Breast epithelium (tissue), 4 donors: ENCODE data around the gene FBXO33. TPM values are rescaled to one million over a fixed set of nuclear protein-coding genes. Genes with fewer than 3 reads are reported as not detected.

Source experiments
- DNase-seq, 2 donors: peaks; one replicate each; pipeline ENCODE4 v3.0.0-alpha.2; 2019; ENCODE audit warnings: low spot score in 2 of 2
- H3K27ac ChIP-seq, 2 donors: fragments of 200-600 bp; sonication (generic) in 1 of 2; one replicate each; pipeline ENCODE4 v1.5.1; 2016 to 2019; ENCODE audit warnings: mild to moderate bottlenecking in 1 of 2
- H3K27me3 ChIP-seq, 2 donors: fragments of 200-600 bp; sonication (generic) in 1 of 2; one replicate each; pipeline versions ENCODE4 v1.5.1 to v1.6.0; 2017 to 2019; ENCODE audit warnings: control low read depth in 1 of 2, mild to moderate bottlenecking in 1 of 2
- H3K36me3 ChIP-seq: fragments of 200-600 bp; one replicate; pipeline ENCODE4 v1.5.1; 2019
- H3K4me1 ChIP-seq, 2 donors: fragments of 200-600 bp; sonication (generic); one replicate each; pipeline ENCODE4 v1.5.1; 2016 to 2019; ENCODE audit warnings: control low read depth in 1 of 2
- H3K4me3 ChIP-seq, 3 donors: fragments of 200-600 bp; sonication (generic); 1 replicate in 2 of 3; 2 replicates in 1 of 3; pipeline ENCODE4 v1.5.1; 2016 to 2019; ENCODE audit warnings: mild to moderate bottlenecking in 3 of 3, moderate library complexity in 2 of 3
- H3K9me3 ChIP-seq, 2 donors: fragments of 200-600 bp; sonication (generic) in 1 of 2; one replicate each; pipeline ENCODE4 v1.5.1; 2016 to 2019; ENCODE audit warnings: control low read depth in 1 of 2
- POLR2A ChIP-seq: fragments of 450-650 bp; IDR thresholded peaks from one replicate; pipeline ENCODE4 v1.6.1; 2016; ENCODE audit warnings: antibody characterized with exemption, mild to moderate bottlenecking, moderate library complexity
- POLR2AphosphoS5 ChIP-seq, 3 donors: sonication (generic); formaldehyde crosslinking; IDR thresholded peaks; one replicate each; pipeline ENCODE4 v1.6.1; 2017; ENCODE audit warnings: antibody characterized with exemption in 3 of 3
- intact Hi-C: fragments of 100-400 bp; cut with DNase I; formaldehyde crosslinking; loops from one replicate; pipeline ENCODE4 v1.15.1; 2023; ENCODE audit warnings: low total_unique reads
- total RNA-seq, 3 donors: library from RNA; depleted of rRNA; stranded (reverse); fragments of >200 nt; gene quantifications; one replicate each; pipeline ENCODE4 v1.1.0, GENCODE V29; 2016
- TF ChIP-seq, protein P1 (sequence below), 3 donors: fragments of 450-650 bp; IDR thresholded peaks; one replicate each; pipeline ENCODE4 v1.5.1; 2016 to 2017; ENCODE audit warnings: antibody characterized with exemption in 3 of 3, mild to moderate bottlenecking in 3 of 3, moderate library complexity in 3 of 3

Gene FBXO33, protein sequence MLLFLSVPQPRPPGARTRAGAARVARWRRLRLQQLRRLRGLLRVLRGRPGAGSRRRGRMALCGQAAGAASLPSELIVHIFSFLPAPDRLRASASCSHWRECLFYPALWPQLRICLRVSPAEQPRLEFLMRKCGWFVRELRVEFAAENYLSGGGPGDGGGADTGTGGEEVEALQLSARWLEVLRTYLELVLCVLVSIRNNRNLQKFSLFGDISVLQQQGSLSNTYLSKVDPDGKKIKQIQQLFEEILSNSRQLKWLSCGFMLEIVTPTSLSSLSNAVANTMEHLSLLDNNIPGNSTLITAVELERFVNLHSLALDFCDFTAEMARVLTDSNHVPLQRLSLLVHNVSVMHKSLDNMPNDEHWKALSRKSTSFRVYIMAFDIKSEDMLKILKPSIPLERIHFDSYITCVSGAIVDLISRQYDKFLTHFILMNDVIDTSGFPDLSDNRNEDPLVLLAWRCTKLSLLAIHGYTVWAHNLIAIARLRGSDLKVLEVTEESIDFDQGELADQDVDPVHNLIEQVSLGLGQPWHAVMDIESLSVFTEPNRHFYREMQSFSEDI
- 10 to 100 TPM; 14.1 to 21.5 (median 15.8) TPM for total RNA-seq

DNA sequence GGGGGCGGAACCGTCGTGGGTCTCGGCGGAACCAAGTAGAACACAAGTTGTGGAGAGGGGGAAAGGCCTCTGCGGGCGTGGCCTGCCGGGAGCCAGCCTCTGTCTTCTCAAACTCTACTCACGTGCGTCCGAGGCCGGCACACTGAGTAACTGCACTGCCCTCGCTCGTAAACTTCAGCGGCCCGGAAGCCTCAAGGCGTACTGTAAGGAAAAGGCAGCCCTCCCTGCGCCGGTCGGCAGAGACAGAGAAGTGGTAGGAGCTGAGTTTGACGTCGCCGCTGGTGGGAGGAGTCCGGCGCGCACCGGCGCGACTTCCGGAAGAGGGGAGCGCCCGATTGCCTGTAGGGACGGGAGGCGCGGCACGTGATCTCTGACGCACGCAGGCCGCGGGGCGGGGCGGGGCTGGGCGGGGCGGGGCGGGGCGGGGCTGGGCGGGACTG lies at the start of gene FBXO33:
Gene FBXO33, minus strand, starts transcription at position 255 of the 440 bp plus-strand sequence. CDS start 271 bp downstream, outside the sequence.
- intact Hi-C loops = no loop called here
- Histone ChIP-seq H3K27me3 (no peaks in the 10 kb centered on the region), H3K4me3 (peak within 1 kb of the TSS; percentile 84 to 96 (median 86)), H3K4me1 (peaks cover 2 to 4% of the 10 kb centered on the region in 2 donors), H3K27ac (peak within 1 kb of the TSS; percentile 99), H3K9me3 (no peaks in the 10 kb centered on the region), H3K36me3 (no peaks in the 10 kb centered on the region)
- peak; percentile 94 to 96 for DNase-seq
- TF ChIP-seq POLR2AphosphoS5 (IDR thresholded peaks at IDR 0.05) = peak; percentile 65 to 85 (median 84)
- TF ChIP-seq, protein P1, sequence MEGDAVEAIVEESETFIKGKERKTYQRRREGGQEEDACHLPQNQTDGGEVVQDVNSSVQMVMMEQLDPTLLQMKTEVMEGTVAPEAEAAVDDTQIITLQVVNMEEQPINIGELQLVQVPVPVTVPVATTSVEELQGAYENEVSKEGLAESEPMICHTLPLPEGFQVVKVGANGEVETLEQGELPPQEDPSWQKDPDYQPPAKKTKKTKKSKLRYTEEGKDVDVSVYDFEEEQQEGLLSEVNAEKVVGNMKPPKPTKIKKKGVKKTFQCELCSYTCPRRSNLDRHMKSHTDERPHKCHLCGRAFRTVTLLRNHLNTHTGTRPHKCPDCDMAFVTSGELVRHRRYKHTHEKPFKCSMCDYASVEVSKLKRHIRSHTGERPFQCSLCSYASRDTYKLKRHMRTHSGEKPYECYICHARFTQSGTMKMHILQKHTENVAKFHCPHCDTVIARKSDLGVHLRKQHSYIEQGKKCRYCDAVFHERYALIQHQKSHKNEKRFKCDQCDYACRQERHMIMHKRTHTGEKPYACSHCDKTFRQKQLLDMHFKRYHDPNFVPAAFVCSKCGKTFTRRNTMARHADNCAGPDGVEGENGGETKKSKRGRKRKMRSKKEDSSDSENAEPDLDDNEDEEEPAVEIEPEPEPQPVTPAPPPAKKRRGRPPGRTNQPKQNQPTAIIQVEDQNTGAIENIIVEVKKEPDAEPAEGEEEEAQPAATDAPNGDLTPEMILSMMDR (IDR thresholded peaks at IDR 0.05) = peak in 1 of 3 donors; percentile 17
- TF ChIP-seq POLR2A = no peak

DNA sequence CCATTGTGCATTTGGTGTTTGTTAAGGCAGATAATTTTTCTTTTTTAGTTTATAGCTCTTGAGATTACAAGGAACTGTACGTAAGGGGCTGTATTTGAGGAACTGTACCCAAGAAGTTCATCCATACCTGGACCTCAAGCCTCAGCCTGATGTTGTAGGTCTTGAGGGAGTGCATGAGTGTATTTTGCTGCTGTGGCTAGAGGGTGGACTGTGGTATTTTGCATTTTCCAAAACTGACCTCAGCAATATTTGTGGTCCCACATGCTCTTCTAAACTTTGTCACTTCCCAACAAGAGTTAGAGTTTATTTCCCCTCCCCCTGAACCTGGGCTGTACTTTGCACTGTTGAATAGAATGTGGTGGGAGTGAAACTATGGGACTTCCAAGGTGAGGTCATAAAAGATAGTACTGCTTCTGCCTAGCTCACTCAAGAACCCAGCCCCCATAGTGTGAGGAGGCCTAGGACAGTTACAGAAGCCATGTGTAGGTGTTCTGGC lies 42.2 kb upstream of the FBXO33 start:
- H3K9me3 ChIP-seq = peaks cover 0 to 18% of the 10 kb centered on the region in 2 donors
- H3K27ac ChIP-seq = no peak overlapping the region
- TF ChIP-seq POLR2AphosphoS5 (IDR thresholded peaks at IDR 0.05) (no peak), POLR2A (no peak)
- TF ChIP-seq, protein P1 (IDR thresholded peaks at IDR 0.05) = no peak
- no peaks in the 10 kb centered on the region for H3K27me3 ChIP-seq
- H3K4me1 ChIP-seq = no peaks in the 10 kb centered on the region
- no peaks in the 10 kb centered on the region for H3K36me3 ChIP-seq
- no peak for DNase-seq
- no peak overlapping the region for H3K4me3 ChIP-seq
- intact Hi-C loops = no loop called here

DNA sequence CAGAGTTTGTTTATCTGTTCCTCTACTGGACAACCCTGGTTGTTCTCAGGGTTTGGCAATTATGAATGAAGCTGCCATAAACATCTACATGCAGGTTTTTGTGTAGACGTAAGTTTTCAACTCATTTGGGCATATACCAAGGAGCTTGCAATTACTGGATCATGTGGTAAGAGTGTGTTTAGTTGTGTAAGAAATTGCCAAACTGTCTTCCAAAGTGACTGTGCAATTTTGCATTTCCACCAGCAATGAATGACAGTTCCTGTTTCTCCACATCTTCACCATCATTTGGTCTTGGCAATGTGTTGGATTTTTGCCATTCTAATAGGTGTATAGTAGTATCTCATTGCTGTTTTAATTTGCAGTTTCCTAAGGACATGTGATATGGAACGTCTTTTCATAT lies 39.8 kb upstream of the FBXO33 start:
- H3K4me3 ChIP-seq = no peak overlapping the region
- peaks cover 0 to 13% of the 10 kb centered on the region in 2 donors for H3K9me3 ChIP-seq
- H3K27me3 ChIP-seq = no peaks in the 10 kb centered on the region
- intact Hi-C loops = no loop called here
- no peaks in the 10 kb centered on the region for H3K4me1 ChIP-seq
- DNase-seq = no peak
- H3K27ac ChIP-seq = no peak overlapping the region
- TF ChIP-seq POLR2AphosphoS5 (IDR thresholded peaks at IDR 0.05) (no peak), POLR2A (no peak)
- TF ChIP-seq, protein P1 (IDR thresholded peaks at IDR 0.05) = no peak
- no peaks in the 10 kb centered on the region for H3K36me3 ChIP-seq

DNA sequence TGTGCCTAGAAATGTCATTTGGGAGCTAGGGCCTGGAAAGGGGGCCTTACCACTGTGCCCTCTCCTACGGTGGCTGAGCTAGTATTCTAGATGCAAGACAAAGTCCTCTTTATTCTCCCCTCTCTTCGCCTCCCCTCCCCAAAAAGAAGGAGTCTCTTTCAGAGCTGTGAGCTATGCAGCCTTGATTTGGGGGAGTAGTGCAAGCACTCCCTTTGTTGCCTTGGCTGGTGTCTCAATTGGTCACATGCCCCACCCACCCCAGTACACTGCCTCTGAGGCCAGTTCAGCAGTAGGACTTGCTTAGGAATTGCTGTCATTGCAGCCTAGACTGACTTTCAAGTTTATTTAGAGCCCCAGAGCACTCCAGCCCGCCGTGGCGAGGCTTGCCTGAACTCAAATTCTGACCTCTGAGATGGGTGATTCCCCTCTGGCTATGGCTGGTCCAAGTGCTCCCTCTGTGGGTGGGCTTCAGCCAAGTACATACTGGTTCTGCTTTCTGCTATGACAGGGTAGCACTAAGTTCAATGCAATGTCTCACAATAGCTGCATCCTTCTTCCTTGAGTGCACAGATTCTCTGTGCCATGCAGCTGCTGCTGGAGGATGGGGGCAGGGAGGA lies 37.0 kb upstream of the FBXO33 start:
- H3K4me1 ChIP-seq = no peaks in the 10 kb centered on the region
- H3K27me3 ChIP-seq = no peaks in the 10 kb centered on the region
- TF ChIP-seq POLR2AphosphoS5 (IDR thresholded peaks at IDR 0.05) (no peak), POLR2A (no peak)
- TF ChIP-seq, protein P1 (IDR thresholded peaks at IDR 0.05) = no peak
- no peaks in the 10 kb centered on the region for H3K9me3 ChIP-seq
- no peak overlapping the region for H3K27ac ChIP-seq
- intact Hi-C loops = no loop called here
- no peak overlapping the region for H3K4me3 ChIP-seq
- DNase-seq = no peak
- no peaks in the 10 kb centered on the region for H3K36me3 ChIP-seq
